ENCODE results near the gene OPN1SW. TPM values are rescaled to one million over a fixed set of nuclear protein-coding genes. Genes with fewer than 3 reads are reported as not detected.

Gene OPN1SW
- total RNA-seq, 3 donors from 2014 or later, result not detected

- H3K9me3 ChIP-seq, result no peaks in the 10 kb centered on the region
- H3K27ac ChIP-seq, result no peak overlapping the region
- no peak for TF ChIP-seq POLR2AphosphoS5 (IDR thresholded peaks at IDR 0.05)
- TF ChIP-seq POLR2A (IDR thresholded peaks at IDR 0.05), result no peak
- TF ChIP-seq CTCF (IDR thresholded peaks at IDR 0.05), result no peak
- no peaks in the 10 kb centered on the region for H3K36me3 ChIP-seq
- H3K4me1 ChIP-seq, result no peaks in the 10 kb centered on the region
- intact Hi-C loops (cut with DNase I; ENCODE audit: low total_unique reads), result no loop called here
- H3K4me3 ChIP-seq, result no peak overlapping the region
- no peak for DNase-seq (ENCODE audit: low spot score in 2 of 2)
- no peaks in the 10 kb centered on the region for H3K27me3 ChIP-seq
Measured at GRCh38 chr7:128731184-128731583, 44.4 kb downstream of the OPN1SW start.

- H3K27ac ChIP-seq, result no peak overlapping the region
- no peaks in the 10 kb centered on the region for H3K4me1 ChIP-seq
- no peaks in the 10 kb centered on the region for H3K9me3 ChIP-seq
- intact Hi-C loops (cut with DNase I; ENCODE audit: low total_unique reads), result no loop called here
- H3K27me3 ChIP-seq, result no peaks in the 10 kb centered on the region
- no peak overlapping the region for H3K4me3 ChIP-seq
- DNase-seq (ENCODE audit: low spot score in 2 of 2), result no peak
- TF ChIP-seq POLR2AphosphoS5 (IDR thresholded peaks at IDR 0.05) (no peak), CTCF (IDR thresholded peaks at IDR 0.05) (no peak), POLR2A (IDR thresholded peaks at IDR 0.05) (no peak)
- H3K36me3 ChIP-seq, result no peaks in the 10 kb centered on the region
Measured at GRCh38 chr7:128729494-128729893, 46.1 kb downstream of the OPN1SW start.

- intact Hi-C loops (cut with DNase I; ENCODE audit: low total_unique reads), result no loop called here
- H3K9me3 ChIP-seq, result no peaks in the 10 kb centered on the region
- H3K27me3 ChIP-seq, result no peaks in the 10 kb centered on the region
- TF ChIP-seq POLR2AphosphoS5 (IDR thresholded peaks at IDR 0.05) (no peak), POLR2A (IDR thresholded peaks at IDR 0.05) (no peak), CTCF (IDR thresholded peaks at IDR 0.05) (no peak)
- H3K4me3 ChIP-seq, result no peak overlapping the region
- H3K27ac ChIP-seq, result no peak overlapping the region
- no peaks in the 10 kb centered on the region for H3K36me3 ChIP-seq
- no peaks in the 10 kb centered on the region for H3K4me1 ChIP-seq
- DNase-seq (ENCODE audit: low spot score in 2 of 2), result no peak
Measured at GRCh38 chr7:128728598-128728997, 47.0 kb downstream of the OPN1SW start.

GRCh38 chr7:128727239-128727638 lies 48.4 kb downstream of the OPN1SW start:
- Histone ChIP-seq H3K27ac (no peak overlapping the region), H3K4me3 (no peak overlapping the region), H3K27me3 (no peaks in the 10 kb centered on the region), H3K9me3 (no peaks in the 10 kb centered on the region), H3K36me3 (no peaks in the 10 kb centered on the region), H3K4me1 (no peaks in the 10 kb centered on the region)
- DNase-seq (ENCODE audit: low spot score in 2 of 2), result no peak
- intact Hi-C loops (cut with DNase I; ENCODE audit: low total_unique reads), result no loop called here
- no peak for TF ChIP-seq POLR2A (IDR thresholded peaks at IDR 0.05)
- no peak for TF ChIP-seq POLR2AphosphoS5 (IDR thresholded peaks at IDR 0.05)
- TF ChIP-seq CTCF (IDR thresholded peaks at IDR 0.05), result no peak

GRCh38 chr7:128726737-128727072 lies 48.9 kb downstream of the OPN1SW start:
- no peaks in the 10 kb centered on the region for H3K9me3 ChIP-seq
- H3K4me3 ChIP-seq, result no peak overlapping the region
- H3K27me3 ChIP-seq, result no peaks in the 10 kb centered on the region
- intact Hi-C loops (cut with DNase I; ENCODE audit: low total_unique reads), result no loop called here
- H3K4me1 ChIP-seq, result no peaks in the 10 kb centered on the region
- H3K36me3 ChIP-seq, result no peaks in the 10 kb centered on the region
- no peak for DNase-seq (ENCODE audit: low spot score in 2 of 2)
- TF ChIP-seq POLR2A (IDR thresholded peaks at IDR 0.05), result no peak
- TF ChIP-seq CTCF (IDR thresholded peaks at IDR 0.05), result no peak
- no peak for TF ChIP-seq POLR2AphosphoS5 (IDR thresholded peaks at IDR 0.05)
- H3K27ac ChIP-seq, result no peak overlapping the region

All from breast epithelium (tissue), 4 donors.